ENCODE data around the gene ABCF3.

ABCF3 gene

DNA sequence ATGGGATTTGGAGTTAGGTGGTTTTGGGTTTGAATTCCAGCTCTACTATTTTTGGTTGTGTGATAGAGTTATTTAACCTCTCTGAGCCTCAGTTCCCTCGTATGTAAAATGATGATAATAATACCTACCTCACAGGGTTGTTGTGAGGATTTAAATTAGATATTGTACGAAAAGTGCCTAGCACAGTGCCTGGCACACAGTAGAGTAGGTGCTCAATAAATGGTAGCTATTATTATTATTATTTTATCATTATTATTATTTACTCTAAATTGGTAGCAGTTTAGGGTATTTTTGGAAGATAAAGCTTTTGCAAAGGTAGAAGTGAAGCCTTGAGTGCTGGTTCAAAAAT, 12.7 kb upstream of the ABCF3 start:
- in situ Hi-C loops (cut with MboI; ENCODE audit: low sequenced_read_pairs, unreplicated experiment) = no loop called here
- TF ChIP-seq, protein P1, sequence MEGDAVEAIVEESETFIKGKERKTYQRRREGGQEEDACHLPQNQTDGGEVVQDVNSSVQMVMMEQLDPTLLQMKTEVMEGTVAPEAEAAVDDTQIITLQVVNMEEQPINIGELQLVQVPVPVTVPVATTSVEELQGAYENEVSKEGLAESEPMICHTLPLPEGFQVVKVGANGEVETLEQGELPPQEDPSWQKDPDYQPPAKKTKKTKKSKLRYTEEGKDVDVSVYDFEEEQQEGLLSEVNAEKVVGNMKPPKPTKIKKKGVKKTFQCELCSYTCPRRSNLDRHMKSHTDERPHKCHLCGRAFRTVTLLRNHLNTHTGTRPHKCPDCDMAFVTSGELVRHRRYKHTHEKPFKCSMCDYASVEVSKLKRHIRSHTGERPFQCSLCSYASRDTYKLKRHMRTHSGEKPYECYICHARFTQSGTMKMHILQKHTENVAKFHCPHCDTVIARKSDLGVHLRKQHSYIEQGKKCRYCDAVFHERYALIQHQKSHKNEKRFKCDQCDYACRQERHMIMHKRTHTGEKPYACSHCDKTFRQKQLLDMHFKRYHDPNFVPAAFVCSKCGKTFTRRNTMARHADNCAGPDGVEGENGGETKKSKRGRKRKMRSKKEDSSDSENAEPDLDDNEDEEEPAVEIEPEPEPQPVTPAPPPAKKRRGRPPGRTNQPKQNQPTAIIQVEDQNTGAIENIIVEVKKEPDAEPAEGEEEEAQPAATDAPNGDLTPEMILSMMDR (IDR thresholded peaks at IDR 0.05; ENCODE audit: borderline replicate concordance, control extremely low read depth, extremely low read depth, insufficient read depth, missing control alignments) = no peak
- DNase-seq (ENCODE audit: low spot score) = no peak

DNA sequence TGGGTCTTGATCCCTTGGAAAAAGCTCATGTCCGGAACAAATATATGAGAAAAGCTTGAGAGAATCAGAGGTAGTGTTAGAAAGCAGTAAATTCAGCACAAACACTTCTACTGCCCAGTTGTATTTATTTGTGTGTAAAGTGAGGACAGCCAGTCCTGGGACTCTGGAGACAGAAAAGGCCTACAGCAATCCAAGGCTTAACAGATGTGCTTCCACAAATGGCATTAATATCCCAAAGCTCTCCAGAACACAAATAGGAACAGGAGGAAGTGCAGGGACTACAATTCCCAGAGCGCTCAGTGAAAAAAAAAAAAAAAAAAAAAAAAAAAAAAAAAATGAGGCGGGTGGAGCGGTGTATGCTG, 11.7 kb upstream of the ABCF3 start:
- DNase-seq (ENCODE audit: low spot score) = no peak
- in situ Hi-C loops (cut with MboI; ENCODE audit: low sequenced_read_pairs, unreplicated experiment) = no loop called here
- TF ChIP-seq, protein P1 (IDR thresholded peaks at IDR 0.05; ENCODE audit: borderline replicate concordance, control extremely low read depth, extremely low read depth, insufficient read depth, missing control alignments) = no peak

DNA sequence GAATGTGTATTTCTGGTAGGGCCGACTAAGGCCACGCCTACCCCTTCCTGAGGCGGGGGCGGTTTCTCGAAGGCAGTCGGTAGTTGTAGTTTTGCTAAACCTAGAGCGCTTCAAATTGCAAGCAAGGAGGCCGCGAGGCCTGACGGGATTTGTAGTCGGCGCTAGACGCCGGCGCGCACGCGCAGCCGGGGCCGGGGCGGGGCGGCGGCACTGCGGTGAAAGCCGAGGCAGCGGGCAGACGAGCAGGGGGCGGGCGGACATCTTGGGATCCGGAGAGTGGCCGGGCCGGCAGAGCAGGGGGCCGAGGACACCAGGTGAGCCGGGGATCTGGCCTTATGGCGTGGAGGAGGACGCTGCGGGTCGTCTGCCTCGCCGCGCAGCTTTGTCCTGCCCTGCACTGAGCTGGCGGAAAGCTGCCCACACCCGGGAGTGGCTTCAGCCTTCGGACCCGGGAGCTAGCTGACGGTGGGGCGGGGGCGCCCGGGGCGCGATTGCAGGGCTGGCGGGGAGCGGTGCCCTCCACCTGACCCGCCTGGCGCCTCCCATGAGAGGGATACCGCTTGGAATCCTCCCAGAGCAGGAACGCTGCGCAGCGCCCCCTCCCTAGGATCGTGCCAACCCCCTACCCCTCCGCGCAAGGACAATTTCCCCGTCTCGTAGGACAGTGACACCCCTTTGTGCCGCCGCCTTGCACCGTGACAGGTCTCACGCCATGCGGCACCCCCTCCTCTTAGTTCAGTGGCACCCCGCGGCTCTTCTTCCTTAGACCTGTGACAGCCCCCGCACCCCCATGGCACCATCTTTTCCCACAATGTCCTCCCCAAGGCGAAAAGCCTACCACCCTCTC, 11.1 kb upstream of the ABCF3 start, which contains the start of gene AP2M1:
Gene AP2M1, plus strand, starts transcription at position 210 of the 847 bp plus-strand sequence. CDS start 2,139 bp downstream, outside the sequence.
- TF ChIP-seq, protein P1 (IDR thresholded peaks at IDR 0.05; ENCODE audit: borderline replicate concordance, control extremely low read depth, extremely low read depth, insufficient read depth, missing control alignments) = no peak
- in situ Hi-C loops (cut with MboI; ENCODE audit: low sequenced_read_pairs, unreplicated experiment) = no loop called here
- DNase-seq (ENCODE audit: low spot score) = peak; percentile 95

- TF ChIP-seq, protein P1 (IDR thresholded peaks at IDR 0.05; ENCODE audit: borderline replicate concordance, control extremely low read depth, extremely low read depth, insufficient read depth, missing control alignments) = no peak
- in situ Hi-C loops (cut with MboI; ENCODE audit: low sequenced_read_pairs, unreplicated experiment) = no loop called here
- no peak for DNase-seq (ENCODE audit: low spot score)
Measured at GRCh38 chr3:184175506-184175905, 10.5 kb upstream of the ABCF3 start.

GRCh38 chr3:184175981-184176376, 10.0 kb upstream of the ABCF3 start:
- TF ChIP-seq, protein P1 (IDR thresholded peaks at IDR 0.05; ENCODE audit: borderline replicate concordance, control extremely low read depth, extremely low read depth, insufficient read depth, missing control alignments) = no peak
- in situ Hi-C loops (cut with MboI; ENCODE audit: low sequenced_read_pairs, unreplicated experiment) = no loop called here
- no peak for DNase-seq (ENCODE audit: low spot score)

- no peak for DNase-seq (ENCODE audit: low spot score)
- TF ChIP-seq, protein P1 (IDR thresholded peaks at IDR 0.05; ENCODE audit: borderline replicate concordance, control extremely low read depth, extremely low read depth, insufficient read depth, missing control alignments) = no peak
- in situ Hi-C loops (cut with MboI; ENCODE audit: low sequenced_read_pairs, unreplicated experiment) = no loop called here
Measured at GRCh38 chr3:184176377-184177330, 9.3 kb upstream of the ABCF3 start.
